GM11168 (cell line): ENCODE results near the gene SUGCT.

Experiments used
- in situ Hi-C: fragments of 300-500 bp; cut with MboI; formaldehyde crosslinking; loops from one replicate; pipeline ENCODE4 v1.12.0; 2022; ENCODE audit warnings: low sequenced_read_pairs; ENCODE audit not compliant: unreplicated experiment

Gene SUGCT

DNA sequence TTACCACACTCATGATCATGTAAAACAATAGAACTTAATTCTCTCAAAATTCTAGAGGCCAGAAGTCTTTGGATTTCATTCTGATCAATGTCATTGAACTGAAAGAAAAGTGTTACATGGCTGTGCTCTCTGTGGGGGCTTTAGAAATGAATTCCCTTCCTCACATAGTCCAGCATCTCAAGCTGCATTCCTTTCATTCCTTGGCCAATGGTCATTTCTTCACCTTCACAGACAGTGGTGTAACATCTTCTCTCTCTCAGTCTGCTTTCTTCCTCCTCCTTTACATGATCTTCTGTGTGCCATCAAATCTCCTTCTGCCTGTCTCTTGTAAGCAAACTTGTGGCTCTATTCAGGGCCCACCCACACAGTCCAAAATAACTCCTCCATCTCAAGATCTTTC, 735.3 kb downstream of the SUGCT start:
- in situ Hi-C loops = no loop called here

DNA sequence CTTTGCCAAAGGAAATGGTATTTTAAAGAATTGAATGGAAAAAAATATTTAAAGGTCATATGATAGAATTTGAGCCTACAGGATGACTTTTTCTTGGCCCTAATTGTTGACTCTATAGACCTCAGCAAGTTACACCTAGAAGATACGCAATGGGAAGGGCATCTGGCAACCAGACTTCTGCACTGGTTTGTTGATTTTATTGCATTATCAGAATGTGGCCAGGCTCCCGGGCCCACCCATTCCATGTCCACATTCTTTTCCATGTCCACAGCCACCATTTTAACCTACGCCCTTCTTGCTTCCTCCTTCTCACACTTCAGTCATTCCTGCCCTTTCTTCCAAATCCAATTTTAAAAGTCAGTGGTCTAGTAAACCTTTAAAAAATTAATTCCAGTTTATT, 738.4 kb downstream of the SUGCT start:
- in situ Hi-C loops = no loop called here

DNA sequence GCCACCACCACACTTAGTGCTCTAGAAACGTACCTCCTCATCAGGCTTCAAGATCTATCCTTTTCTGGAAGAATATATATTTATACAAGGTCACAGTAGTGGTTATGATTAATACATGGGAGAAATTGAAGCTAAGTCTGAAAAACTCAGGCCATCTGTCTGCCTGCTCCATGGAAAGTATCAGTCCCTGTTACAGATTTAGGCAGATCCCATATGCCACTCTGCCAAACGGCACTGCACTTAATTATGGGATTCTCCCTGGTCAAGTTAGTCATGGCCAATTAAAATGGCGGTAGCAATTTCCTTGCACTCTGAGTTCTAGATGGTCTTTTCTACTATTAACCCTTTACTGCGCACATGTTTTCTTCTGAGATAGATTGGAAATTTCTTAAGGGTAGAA, 740.0 kb downstream of the SUGCT start:
- in situ Hi-C loops = no loop called here

DNA sequence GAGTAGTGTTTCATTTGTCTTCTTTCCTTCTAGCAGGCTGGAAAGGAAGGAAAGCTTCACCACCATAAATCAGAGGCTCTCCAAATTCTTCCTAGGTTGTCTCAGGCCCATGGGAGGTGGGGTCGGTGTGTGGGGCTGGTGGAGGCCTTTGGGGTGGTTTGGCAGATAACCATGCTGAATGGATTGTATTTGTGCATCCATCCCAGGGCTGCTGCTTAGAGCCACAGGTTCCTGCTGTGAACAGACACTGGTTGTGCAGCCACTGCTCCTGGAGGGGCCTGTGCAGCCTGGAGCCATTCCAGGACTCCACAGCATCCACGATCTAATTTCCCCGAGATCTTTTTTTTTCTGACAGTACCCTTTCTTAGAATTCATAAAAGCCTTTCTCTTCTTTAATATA, 741.8 kb downstream of the SUGCT start:
- in situ Hi-C loops = no loop called here

DNA sequence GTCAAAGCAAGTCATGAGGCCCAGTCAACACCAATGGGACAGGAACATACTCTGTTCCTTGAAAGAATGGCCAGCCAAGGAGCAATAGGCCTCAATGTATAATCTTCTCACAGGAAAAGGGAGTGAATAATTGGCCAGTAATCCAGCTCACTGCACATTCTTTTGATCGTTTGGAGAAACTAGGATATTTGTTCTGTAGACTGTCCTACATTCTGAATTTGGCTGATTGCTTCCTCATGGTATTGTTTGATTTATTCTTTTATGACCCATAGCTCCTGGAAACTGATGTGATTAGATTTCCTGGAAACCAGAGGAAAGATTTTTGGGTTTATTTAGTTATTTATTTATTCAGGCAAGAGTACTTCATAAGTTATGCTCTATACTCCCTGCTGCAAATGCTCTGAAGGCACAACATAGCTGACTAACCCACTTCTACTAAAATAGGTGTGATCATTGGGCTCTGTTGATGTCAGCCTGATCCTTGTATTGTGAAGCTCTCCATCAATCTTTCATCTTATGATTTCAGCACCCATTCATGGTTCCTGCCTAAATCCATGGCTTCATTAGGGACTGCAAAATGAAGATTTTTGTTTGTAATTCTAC, 745.2 kb downstream of the SUGCT start:
- in situ Hi-C loops = no loop called here

DNA sequence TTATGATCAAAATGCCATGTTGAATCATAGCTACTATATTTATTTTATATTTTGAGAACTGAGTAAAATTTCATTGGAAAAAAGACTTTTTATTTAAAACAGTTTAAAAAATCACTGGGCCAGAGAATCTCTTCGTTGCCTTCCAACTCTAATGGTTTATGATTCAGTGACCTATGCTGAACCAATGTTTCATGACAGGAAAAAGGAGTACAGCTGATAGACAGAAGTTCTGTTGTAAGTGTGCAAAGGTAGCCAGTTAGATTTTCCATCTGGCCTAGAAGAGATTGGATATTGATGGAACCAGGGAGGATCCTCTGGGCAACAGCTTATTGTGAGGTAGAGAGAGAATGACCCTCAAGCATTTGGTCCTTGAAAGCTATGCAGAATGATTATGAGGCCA, 745.8 kb downstream of the SUGCT start:
- in situ Hi-C loops = no loop called here

DNA sequence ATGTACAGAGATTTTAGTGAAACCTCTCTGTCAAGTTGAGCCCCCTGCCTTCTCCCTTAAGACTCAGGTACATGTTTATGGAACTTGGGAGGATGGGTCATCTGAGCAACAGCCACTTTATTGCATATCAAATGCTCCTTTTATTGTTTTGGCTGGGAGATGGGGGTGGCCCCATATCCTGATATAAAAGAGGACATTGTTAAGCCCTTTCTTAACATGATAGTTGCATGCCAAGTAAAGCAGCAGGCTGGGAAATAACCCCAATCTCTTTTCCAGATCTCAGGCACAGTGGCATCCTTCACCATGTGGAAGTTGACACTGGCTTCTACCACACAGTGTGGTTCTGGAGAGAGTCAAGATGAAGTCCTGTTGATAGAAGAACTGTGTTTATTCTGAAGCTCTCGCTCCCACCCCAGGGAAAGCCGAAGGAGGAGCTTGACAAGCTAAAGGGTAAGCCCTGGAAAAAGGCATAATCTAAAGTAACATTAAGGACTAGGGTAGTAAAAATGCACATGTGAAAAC, 746.7 kb downstream of the SUGCT start:
- in situ Hi-C loops = no loop called here

DNA sequence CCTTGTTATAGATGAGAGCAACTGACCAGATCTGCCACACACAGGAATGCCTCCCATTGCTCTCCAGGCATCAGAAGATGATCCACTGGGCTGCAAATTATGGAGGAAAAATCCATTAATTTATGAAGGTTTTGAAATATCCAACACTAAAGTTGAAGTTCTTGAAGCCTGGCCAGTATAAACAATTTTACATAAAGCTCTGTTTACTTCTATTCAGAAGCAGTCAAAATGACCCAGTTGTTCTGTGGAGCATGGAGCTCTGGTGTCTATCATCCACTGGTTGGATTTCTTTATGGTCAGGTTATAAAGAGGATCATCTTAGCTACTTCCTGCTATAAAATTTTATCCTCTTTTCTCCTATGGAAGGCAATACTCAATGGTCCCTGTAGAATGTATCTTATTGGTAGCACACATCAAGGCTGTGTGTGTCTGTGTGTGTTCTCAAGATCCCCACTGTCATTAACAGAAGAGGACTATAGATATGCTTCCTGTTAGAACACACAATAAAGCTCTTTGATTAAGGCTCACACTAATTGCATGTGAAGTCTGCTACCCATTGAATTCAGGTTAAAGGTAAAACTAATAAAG, 747.4 kb downstream of the SUGCT start:
- in situ Hi-C loops = no loop called here

DNA sequence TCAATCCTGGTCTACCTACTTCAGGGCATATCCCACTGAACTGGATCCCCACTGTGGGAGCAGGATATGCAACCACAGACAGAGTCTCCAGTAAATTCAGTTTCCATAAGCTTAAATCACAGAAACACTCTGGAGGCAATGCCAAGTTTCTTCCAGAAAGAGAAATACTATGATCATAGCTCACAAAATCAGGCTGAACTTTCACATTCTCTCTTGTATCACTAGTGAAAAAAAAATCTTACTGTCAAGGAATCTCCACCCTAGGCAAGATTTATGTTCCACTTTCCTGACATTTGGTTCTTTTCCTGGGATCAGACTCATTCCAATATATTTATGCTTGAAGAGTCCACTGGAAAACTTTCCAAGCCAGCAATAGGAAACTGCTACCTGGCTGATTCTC, 749.0 kb downstream of the SUGCT start:
- in situ Hi-C loops = no loop called here

DNA sequence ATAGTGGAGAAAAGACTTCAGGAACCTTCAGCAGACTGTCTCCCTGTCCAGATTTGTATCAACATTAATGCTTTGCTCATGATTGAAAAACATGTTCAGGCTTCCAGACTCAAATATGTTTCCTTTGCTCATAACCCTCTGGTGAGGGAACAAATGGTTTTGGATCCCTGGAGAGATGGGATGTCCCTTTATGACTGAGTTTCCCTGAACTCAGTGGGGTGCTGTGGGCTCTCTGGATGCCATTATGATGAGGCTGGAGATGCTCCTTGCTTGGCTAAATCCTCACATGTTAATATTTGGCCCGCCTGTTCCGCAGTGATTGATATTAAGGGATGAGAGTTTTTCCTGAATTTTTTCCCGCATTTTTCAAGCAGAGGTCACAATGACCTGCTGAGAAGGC, 749.4 kb downstream of the SUGCT start:
- in situ Hi-C loops = no loop called here

DNA sequence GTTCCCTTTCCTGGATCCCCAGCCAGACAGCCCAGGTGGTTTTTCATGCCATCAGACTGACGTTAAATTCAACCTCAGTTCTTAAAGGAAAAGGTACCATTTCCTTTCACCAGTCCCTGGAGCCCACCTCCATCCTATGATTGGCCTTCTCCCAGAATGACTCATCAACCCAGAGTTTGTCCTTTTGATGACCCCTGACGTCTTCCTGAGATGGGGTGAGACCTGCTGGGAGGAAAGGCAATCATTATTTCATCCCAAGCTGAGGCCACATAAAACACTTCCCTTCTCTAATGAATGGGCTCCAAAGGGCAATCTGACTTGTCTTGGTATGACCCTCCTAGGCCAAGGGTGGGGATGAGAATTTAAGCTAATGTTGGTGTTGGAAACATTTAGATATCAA, 750.7 kb downstream of the SUGCT start:
- in situ Hi-C loops = no loop called here

DNA sequence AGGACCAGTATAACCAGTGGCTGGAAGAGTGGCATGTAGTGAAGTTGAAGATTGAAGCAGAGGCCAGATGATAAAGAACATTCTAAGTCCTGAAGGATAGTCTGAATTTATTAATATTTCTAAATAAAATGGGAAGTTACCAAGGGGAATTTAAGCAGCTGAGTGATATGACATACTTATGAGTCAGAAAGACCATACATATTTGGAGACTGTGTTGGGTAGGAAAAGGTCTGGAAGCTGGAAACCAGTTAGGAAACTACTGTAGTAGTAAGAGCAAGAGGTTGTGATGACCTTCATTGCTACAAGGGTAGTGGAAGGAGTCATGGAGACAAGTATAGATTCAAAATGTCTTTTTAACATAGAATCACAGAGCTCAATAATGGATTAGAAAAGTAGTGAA, 752.3 kb downstream of the SUGCT start:
- in situ Hi-C loops = no loop called here

DNA sequence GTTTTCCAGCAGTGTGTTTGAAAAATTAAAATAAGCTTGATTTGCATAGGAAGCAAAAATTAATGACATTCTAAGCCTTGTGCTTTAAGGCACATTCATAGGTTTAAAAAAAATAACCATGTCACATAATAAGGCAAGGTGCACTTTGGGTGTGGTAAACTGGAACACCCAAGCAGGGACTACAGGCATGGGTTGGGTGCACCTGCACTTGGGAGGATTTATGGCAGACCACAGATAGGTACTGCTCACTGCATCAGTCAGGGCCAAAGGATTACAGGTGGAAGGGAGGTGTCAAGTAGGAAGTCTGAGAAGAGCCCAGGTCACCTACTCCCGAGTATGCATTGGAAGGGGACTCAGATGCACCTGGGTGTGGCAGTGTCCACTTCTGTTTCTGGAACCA, 753.7 kb downstream of the SUGCT start:
- in situ Hi-C loops = no loop called here

DNA sequence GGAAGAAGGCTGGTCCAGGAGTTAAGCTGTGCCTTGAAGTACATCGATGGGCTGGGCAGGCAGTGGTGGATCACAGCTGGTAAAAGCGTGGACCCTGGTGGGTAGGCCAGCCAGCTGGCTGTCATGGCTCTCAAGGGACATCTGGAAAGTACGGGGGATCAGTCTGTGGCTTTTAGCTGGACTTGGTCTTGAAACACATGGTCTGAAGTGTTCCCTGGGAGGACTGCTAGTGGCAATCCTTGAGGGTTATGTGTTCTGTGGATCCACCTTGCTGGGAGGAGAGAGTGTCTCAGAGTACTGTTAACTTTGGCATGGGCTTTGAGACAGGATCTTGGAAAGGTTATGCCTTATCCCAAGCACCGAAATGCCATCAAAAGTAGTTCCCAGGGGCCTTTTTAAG, 754.3 kb downstream of the SUGCT start:
- in situ Hi-C loops = no loop called here

DNA sequence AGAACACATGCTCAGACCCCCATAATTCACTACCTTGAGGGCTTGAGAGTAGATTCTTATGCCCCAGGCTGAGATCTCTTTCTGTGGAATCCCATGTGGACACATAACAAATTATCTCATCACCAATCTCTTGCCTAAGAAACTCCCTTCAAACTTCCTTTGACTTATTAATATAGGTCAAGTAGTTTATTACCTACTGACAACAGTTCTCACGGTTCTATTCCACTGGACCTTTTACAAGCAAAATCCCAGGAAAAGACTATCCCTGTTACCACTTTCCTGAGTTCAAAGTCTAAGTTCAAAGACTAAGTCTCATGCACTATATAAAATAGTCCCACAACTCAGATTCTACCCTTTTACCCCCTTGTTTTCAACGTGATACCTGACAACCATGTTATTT, 754.7 kb downstream of the SUGCT start:
- in situ Hi-C loops = no loop called here

DNA sequence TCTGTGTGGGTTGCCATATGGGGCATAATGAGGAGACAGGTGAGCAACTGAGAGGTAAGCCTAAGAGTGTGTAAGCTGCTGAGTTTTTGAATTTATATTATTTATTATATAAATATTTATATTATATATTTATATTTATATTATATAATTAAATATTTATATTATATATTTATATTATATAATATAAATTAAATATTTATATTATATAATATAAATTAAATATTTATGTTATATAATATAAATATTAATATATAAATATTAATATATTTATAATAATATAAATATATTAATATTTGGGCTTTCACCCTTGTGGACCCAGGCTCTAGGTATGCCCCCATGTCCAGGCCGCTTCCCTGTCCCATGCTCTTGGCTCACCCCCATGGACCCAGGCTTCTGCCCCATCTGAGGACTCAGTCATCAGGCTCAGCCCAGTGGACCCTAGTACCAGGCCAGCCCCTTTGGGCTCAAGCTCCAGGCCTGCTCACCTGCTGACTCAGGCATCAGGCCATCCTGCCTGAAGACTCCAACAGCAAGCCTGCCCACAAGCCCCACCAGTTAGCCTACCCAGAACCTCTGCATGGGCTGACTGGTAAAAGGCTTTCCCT, 755.4 kb downstream of the SUGCT start:
- in situ Hi-C loops = no loop called here

DNA sequence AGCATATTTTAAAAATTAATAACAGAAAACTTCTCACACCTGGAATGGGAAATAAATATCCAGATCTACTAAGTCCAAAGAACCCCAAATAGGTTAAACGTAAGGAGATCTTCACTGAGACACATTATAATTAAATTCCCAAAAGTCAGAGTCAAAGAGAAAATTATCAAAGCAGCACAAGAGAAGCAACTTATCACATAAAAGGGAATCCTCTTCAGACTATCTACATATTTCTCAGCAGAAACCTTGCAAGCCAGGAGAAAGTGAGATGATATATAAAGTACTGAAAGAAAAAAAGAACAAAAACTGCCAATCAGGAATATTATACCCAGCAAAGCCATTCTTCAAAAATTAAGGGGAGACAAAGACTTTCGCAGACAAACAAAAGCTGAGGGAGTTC, 756.4 kb downstream of the SUGCT start:
- in situ Hi-C loops = no loop called here

DNA sequence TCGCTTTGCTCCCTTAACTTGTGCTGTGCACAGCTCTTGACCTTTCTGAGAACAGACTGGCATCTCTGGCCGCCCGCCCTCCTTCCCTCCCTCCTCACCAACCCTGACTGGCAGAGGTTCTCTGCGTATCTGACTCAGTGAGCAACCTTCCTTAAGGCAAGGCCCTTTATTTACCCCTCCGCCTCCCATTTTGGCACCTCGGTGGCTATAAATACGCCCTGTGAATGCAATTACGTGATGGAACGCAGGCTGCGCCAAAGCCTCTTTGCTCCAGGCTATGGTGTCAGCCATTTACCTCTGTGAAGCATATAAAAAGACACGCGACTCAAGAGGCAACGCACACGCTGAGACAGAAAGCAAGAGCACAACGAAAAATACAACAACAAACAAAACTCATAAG, 764.3 kb downstream of the SUGCT start:
- in situ Hi-C loops = no loop called here

DNA sequence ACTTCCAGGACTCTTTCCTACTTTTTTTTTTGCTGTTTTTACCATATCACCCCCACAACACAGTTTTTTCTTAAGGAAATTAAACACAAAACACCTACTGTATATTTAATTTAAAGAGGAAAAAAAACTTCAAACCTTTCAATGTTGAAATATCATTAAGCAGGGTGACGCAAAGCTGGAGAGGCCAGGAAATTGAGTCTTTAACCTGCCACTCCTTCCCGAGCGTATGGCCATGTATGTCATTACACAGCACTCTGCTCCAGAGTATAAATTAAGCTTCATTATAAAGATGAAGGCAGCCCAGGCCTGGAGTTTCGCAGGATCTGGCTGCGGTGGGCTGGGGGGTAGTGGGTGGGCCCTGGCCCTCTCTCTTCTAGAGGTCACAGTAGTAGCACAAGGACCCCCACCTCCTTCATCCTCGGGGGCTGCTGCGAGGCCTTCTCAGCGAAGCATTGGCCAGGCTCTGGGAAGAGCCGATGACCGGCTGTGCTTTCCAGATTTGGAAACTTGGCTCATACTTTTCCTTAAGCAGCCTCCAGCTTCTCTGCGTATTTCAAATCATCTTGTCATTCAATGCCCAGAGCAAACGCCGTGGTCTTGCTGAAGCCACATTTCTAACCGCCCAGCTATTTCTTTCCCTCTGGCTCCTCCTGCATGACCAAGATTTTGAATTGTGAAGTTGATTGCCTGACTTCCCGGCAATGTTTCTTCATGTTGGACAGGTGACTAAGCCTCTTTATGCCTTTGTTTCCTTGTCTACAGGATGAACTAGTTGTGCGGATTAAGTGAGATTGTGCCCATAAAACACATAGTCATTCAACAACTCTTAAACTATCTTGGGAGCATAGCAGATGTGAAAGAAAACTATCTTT, 765.1 kb downstream of the SUGCT start:
- in situ Hi-C loops = no loop called here

DNA sequence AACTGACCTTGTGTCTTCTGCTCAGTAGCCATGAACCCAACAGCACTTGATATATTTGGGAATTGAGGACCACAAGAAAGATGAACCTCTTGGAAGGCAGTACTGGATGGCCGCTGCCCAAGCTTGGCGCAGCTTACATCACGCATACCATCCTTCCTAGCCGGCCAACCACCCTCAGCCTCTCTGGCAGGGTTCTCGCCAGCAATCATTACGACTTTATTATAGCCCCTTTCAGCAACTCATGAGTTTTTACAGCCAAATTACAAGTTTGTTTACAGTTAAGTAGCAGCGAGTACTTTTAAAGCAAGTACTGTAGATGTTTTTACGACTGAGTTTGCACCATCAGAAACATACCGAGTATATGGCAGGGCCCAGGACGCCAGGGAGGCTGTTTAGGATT, 769.1 kb downstream of the SUGCT start:
- in situ Hi-C loops = no loop called here

DNA sequence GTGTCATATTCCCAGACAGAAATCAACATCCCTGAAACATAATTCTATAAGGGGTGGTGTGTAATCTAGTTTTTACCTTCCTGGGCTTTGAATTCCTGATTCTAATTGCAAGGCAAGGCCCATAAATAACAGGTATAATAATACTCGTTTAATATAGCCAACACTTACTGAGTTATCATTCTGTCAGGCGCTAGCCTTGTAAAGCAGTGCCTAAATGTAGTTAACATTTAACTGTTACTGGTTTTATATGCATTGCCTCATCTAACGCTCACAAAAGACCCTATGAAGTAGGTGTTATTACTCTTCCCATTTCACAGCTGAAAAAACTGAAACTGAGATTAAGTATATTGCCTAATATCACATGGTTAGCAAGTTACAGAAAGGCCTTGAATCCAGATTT, 772.5 kb downstream of the SUGCT start:
- in situ Hi-C loops = no loop called here
